ENCODE measurements around the gene SSBP4. TPM values are rescaled to one million over a fixed set of nuclear protein-coding genes. Genes with fewer than 3 reads are reported as not detected.

Gene SSBP4
- total and polyA plus RNA-seq, 4 donors: 31.7 to 95.3 (median 72.4) TPM

- peaks cover 0 to 6% (median 0%) of the 10 kb centered on the region in 4 donors for H3K36me3 ChIP-seq (ENCODE audit: control insufficient read depth in 4 of 4, insufficient read depth in 4 of 4, low read length in 4 of 4)
- no peaks in the 10 kb centered on the region for H3K27me3 ChIP-seq (ENCODE audit: control insufficient read depth in 3 of 3, insufficient read depth in 3 of 3, low read length in 2 of 3)
- H3K4me3 ChIP-seq: no peak overlapping the region
- peaks cover 0 to 29% (median 12%) of the 10 kb centered on the region in 5 donors for H3K4me1 ChIP-seq (ENCODE audit: control insufficient read depth in 5 of 5, insufficient read depth in 5 of 5, low read length in 5 of 5)
- no peak for ATAC-seq (ENCODE audit: insufficient read depth, low FRiP score)
- WGBS, 2 donors: 87 to 91% methylated on average over 21 of the region's 21 CpGs
- TF ChIP-seq, protein P1, sequence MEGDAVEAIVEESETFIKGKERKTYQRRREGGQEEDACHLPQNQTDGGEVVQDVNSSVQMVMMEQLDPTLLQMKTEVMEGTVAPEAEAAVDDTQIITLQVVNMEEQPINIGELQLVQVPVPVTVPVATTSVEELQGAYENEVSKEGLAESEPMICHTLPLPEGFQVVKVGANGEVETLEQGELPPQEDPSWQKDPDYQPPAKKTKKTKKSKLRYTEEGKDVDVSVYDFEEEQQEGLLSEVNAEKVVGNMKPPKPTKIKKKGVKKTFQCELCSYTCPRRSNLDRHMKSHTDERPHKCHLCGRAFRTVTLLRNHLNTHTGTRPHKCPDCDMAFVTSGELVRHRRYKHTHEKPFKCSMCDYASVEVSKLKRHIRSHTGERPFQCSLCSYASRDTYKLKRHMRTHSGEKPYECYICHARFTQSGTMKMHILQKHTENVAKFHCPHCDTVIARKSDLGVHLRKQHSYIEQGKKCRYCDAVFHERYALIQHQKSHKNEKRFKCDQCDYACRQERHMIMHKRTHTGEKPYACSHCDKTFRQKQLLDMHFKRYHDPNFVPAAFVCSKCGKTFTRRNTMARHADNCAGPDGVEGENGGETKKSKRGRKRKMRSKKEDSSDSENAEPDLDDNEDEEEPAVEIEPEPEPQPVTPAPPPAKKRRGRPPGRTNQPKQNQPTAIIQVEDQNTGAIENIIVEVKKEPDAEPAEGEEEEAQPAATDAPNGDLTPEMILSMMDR (IDR thresholded peaks at IDR 0.05; ENCODE audit: control extremely low read depth, extremely low read depth): no peak
- H3K27ac ChIP-seq (ENCODE audit: low read depth in 1 of 2, low read length in 1 of 2): no peak overlapping the region
- DNase-seq: no peak
- no peaks in the 10 kb centered on the region for H3K9me3 ChIP-seq (ENCODE audit: control insufficient read depth in 4 of 4, insufficient read depth in 3 of 4, low read length in 3 of 4)
- no peak overlapping the region for H3K9ac ChIP-seq (ENCODE audit: insufficient read depth in 1 of 2, low read length in 2 of 2)
Measured at GRCh38 chr19:18423258-18424020, 4.2 kb downstream of the SSBP4 start.

DNA sequence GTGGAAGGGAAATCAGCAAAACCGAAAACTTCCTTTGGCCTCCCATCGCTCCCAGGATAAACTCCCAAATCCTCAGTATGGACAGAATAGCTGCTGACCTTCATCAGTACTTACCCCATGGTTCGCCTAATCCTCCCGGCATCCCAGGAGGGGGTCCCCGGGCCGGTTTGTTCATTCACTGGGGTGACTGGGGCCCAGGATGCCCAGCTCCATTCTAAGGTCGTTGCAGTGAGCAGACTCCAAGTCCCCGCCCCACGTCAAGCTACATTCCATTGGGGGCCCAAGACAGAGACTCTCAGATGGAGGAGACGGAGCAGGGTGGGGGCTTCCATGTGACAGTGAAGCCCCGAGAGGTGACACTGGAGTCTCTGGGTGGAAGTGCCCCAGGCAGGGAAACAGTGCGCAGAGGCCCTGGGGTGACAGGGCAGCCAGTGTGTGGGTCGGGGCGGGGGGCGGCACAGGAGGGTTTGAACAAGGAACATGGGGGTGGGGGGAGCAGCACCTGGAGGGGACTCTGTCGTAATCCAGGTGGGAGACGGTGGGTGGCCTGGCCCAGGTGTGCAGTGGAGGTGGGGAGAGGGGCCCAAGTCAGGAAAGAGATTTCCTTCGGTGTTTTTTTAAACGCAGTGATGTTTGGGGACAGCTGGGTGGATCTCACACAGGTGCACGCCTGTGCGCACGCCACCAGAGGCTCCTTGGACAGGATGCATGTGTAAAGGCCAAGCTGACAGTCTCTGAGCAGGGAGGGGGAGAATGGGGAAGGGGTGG, 5.1 kb downstream of the SSBP4 start:
- DNase-seq (no peak), ATAC-seq (ENCODE audit: insufficient read depth, low FRiP score) (no peak)
- H3K36me3 ChIP-seq (ENCODE audit: control insufficient read depth in 4 of 4, insufficient read depth in 4 of 4, low read length in 4 of 4): peaks cover 0 to 6% (median 0%) of the 10 kb centered on the region in 4 donors
- no peak overlapping the region for H3K4me3 ChIP-seq
- no peak overlapping the region for H3K9ac ChIP-seq (ENCODE audit: insufficient read depth in 1 of 2, low read length in 2 of 2)
- TF ChIP-seq, protein P1 (IDR thresholded peaks at IDR 0.05; ENCODE audit: control extremely low read depth, extremely low read depth): no peak
- H3K9me3 ChIP-seq (ENCODE audit: control insufficient read depth in 4 of 4, insufficient read depth in 3 of 4, low read length in 3 of 4): no peaks in the 10 kb centered on the region
- no peaks in the 10 kb centered on the region for H3K27me3 ChIP-seq (ENCODE audit: control insufficient read depth in 3 of 3, insufficient read depth in 3 of 3, low read length in 2 of 3)
- H3K27ac ChIP-seq (ENCODE audit: low read depth in 1 of 2, low read length in 1 of 2): no peak overlapping the region
- WGBS, 2 donors: 80 to 85% methylated on average over 22 of the region's 22 CpGs
- peaks cover 0 to 30% (median 14%) of the 10 kb centered on the region in 5 donors for H3K4me1 ChIP-seq (ENCODE audit: control insufficient read depth in 5 of 5, insufficient read depth in 5 of 5, low read length in 5 of 5)

DNA sequence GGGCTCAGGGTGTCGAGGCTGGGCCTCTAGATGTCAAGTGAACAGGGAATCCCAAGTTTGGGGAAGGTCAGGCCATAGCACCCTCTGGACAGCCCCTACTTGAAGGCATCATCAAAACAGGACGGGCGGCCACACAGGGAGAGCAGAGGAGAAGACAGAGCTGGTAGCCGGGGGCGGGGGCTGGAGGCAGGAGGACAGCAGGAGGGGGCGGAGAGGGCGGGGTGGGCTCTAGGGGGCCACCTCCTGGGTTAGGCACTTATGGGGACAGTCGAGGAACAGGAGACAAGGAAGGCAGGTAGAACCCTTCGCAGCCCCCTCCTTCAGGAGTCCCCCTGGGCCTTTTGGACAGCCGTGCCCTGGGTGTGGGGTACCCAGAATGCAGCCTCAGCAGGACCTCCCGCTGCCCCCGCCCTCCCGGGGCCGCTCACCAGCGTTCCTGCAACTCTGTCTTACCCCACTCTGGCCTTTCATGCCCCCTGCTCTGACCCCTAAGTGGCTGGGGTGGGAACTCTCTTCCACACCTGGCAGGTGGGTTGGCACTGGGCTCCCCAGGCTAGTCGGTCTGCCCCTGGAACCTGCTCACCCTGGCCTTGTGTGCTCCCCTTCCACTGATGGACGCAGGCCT, 5.8 kb downstream of the SSBP4 start:
- Histone ChIP-seq H3K27ac (ENCODE audit: low read depth in 1 of 2, low read length in 1 of 2) (no peak overlapping the region), H3K4me1 (ENCODE audit: control insufficient read depth in 5 of 5, insufficient read depth in 5 of 5, low read length in 5 of 5) (peaks cover 0 to 36% (median 21%) of the 10 kb centered on the region in 5 donors), H3K27me3 (ENCODE audit: control insufficient read depth in 3 of 3, insufficient read depth in 3 of 3, low read length in 2 of 3) (no peaks in the 10 kb centered on the region), H3K4me3 (no peak overlapping the region), H3K9ac (ENCODE audit: insufficient read depth in 1 of 2, low read length in 2 of 2) (no peak overlapping the region), H3K9me3 (ENCODE audit: control insufficient read depth in 4 of 4, insufficient read depth in 3 of 4, low read length in 3 of 4) (no peaks in the 10 kb centered on the region), H3K36me3 (ENCODE audit: control insufficient read depth in 4 of 4, insufficient read depth in 4 of 4, low read length in 4 of 4) (peaks cover 0 to 6% (median 0%) of the 10 kb centered on the region in 4 donors)
- DNase-seq (no peak), ATAC-seq (ENCODE audit: insufficient read depth, low FRiP score) (no peak)
- TF ChIP-seq, protein P1 (IDR thresholded peaks at IDR 0.05; ENCODE audit: control extremely low read depth, extremely low read depth): no peak
- WGBS, 2 donors: 88 to 93% methylated on average over 15 to 17 of the region's 17 CpGs
